CD4-positive, alpha-beta T cell treated with Interleukin-10 for 1 hour (primary cell): ENCODE measurements around the gene VPS16.
"Not testable (repeated sequence)": the region's sequence is repeated elsewhere in the genome, so short reads cannot be mapped to it uniquely, and the experiment has no call there.

Source experiments
- DNase-seq: peaks from one replicate; pipeline ENCODE4 v3.0.0-alpha.2; 2020

VPS16 gene

DNA sequence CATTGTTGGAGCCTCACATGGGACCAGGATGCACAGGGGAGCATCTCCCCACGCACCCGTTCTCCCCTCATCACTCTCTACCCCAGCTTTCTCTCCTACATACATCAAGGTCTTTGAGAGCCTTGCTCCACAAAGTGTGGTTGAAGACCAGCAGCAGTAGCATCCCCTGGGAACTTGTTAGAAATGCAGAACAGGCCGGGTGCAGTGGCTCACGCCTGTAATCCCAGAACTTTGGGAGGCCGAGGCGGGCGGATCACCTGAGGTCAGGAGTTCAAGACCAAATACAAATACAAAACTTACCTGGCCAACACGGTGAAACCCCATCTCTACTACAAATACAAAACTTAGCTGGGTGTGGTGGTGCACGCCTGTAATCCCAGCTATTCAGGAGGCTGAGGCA, 32.6 kb upstream of the VPS16 start:
- not testable (repeated sequence) for DNase-seq

DNA sequence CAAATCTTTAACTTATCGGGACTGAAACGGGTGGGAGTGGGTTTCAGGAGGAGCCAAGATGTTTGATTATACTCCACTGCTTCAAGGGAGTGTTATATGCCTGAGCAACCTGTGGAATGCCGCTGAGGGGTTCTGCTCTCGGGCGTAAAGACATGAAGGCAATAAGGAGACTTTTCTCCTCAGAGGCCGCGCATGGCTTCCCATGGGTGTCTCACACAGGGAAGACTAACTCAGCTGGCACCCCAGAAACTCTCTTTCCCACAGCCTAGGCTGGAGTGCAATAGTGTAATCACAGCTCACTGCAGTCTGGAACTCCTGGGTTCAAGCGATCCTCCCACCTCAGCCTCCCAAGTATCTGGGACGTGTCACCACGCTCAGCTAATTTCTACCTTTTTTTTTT, 30.9 kb upstream of the VPS16 start:
- no peak for DNase-seq

DNA sequence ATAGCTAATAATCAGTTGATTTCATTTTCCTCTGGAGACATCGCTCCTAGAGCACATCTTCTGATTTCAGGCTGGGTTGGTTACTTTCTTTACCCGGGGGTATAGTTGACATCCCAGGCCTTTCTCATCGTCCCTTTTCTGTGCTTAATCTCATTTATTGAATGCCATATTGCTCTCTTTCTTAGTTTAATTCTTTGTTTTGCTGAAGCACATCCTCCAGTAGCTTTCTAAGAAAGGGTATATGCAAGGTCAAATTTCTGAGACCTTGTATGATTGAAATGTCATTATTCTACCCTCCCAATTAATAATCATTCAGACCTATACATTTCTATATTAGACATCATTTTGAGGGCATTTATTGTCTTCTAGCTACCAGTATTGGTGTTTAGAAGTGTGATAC, 28.4 kb upstream of the VPS16 start:
- no peak for DNase-seq

DNA sequence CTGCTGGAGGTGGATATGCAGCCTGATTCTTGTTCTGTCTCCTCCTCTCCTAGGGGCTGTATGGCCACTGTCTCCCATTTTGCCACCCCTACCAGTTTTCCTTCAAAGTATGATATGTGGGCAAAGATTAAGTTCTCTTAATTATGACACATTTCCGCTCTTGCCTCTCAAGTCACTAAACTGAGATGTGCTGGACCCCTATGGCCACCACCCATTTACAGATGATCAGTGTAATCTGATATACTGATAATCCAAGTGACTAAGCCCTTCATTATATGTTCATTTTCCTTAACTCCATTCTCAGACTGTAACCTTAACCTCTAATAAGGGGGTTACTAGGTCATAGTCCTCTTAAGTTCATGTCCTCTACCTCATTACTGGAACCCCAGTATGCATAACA, 26.5 kb upstream of the VPS16 start:
- no peak for DNase-seq

DNA sequence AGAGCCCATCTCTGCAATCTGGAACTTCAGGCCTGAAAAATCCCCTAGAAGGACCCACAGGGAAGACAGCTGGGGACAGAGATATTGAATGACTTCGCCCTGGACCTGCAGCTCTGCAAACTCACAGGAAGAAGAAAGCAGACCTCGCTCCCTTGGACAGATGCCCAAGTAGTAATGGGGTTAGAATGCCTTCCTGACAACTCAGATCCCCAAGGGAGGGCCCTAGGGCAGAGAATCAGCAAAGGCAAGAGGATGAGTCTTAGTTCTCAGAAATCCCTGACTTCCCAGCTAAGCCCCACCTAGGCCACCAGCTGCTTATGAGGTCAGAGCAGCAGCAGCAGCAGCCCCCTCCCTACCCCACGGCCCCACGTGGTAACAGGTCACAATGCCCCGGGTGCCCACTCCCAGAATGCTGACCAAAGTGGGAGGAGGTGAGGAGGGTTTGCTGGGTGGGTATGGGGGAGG, 25.9 kb upstream of the VPS16 start, which contains the start of gene C20orf141:
Gene C20orf141 (plus strand): TSS at position 401 of the 465 bp plus-strand sequence. CDS start 198 bp downstream, outside the sequence.
- DNase-seq: no peak

DNA sequence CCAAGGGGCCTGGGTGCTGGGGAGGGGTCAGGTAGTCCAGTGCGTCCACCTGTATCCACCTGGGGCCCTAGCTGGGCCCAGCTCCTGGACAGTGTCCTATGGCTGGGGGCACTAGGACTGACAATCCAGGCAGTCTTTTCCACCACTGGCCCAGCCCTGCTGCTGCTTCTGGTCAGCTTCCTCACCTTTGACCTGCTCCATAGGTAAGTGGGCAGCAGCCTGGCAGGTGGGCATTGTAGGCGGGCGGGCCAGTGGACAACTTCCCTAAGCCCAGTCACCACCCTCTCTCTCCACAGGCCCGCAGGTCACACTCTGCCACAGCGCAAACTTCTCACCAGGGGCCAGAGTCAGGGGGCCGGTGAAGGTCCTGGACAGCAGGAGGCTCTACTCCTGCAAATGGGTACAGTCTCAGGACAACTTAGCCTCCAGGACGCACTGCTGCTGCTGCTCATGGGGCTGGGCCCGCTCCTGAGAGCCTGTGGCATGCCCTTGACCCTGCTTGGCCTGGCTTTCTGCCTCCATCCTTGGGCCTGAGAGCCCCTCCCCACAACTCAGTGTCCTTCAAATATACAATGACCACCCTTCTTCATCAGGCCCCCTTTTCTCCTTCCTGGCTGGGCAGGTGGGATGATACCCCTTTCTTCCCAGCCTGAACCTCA, 25.2 kb upstream of the VPS16 start:
- no peak for DNase-seq

DNA sequence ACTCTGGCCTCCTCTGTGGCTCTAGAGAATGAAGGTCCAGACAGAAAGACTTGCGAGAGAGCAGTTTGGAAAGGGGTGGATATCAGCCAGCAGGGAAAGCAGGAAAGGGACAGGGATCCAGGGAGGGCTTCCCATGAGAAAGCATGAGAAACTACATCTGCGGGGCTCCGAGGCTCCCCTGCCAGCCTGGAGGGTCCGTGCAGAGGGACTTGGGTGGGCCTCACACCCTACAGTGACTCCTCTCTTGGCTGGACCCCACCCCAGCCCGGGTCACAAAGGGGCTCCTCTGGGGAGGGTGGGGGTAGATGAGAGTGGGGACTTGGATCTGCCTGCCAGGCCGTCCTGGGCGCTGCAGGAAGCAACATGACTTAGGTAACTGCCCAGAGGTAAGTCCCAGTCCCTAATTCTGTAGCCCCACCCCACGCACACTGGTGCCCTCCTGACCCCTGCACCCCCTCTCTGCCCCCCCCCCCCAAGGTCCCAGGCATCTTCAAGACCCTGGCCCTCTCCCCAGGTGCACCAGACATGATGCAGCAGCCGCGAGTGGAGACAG, 24.4 kb upstream of the VPS16 start, which contains the start of gene TMEM239:
Gene TMEM239 (plus strand): TSS at position 335 of the 553 bp plus-strand sequence. CDS start 191 bp downstream, at position 526.
- DNase-seq: no peak

DNA sequence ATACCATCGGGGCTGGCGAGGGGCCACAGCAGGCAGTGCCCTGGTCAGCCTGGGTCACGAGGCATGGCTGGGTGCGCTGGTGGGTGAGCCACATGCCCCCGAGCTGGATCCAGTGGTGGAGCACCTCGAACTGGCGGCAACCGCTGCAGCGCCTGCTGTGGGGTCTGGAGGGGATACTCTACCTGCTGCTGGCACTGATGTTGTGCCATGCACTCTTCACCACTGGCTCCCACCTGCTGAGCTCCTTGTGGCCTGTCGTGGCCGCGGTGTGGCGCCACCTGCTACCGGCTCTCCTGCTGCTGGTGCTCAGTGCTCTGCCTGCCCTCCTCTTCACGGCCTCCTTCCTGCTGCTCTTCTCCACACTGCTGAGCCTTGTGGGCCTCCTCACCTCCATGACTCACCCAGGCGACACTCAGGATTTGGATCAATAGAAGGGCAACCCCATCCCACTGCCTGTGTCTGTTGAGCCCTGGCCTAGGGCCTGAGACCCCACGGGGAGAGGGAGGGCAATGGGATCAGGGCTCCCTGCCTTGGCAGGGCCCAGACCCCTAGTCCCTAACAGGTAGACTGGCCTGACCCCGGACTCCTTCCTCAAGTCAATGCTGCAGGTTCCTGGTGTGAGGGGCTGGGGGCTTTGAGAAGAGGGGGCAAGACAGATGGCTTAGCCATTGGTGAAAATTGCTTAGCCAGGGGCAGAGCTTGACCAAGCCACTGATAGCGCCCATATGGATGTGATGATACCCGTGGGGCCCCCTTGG, 23.8 kb upstream of the VPS16 start:
- no peak for DNase-seq

DNA sequence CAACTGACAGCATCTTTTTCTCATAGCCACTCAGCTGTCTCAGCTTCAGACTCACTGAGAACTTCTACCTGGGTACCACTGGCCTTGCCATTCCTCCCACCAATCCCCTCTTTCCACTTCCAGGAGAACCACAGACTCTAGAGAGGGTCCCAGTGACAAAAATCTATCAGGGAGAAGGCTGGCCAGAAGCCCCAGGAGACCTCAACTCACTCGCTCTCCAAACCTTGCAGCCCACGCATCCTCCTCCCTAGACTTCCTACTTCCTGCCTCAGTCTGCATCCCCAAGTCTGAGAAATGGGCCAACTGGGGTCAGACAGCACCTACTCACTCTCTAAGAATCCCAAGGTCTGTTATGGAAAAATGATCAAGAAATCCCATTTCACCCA, 23.2 kb upstream of the VPS16 start:
- no peak for DNase-seq

DNA sequence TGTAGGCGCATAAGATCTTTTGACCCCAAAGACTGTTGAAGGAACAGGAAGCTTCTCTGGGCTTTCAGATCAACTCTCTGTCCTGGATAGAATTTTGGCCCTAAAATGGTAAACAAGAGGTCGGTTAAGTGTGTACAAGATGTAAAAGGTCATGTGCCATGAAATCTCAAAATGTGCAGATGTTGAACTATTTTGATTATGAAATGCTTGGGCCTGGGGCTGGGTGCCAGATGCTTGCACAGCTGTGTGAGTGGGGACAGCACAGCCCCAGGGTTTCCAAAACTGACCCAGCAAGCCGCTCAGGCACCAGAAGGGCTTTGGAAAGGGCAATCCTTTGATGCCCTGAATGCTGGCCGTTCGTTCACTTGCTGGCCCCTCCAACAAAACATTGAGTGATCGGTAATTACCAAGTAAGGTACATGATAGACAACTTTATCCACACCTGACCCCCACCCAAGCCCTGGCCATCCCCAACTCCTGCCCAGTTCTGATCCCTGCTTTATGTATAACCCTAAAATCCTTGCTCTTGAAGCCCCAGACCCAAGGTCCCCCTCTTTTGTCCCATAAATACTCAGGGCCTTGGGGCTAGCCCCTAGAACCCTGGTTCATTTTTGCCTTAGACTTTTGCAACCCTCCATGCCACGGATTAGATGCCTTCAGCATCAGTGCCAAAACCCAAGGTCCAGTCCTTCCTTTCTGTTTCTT, 22.5 kb upstream of the VPS16 start:
- DNase-seq: no peak

DNA sequence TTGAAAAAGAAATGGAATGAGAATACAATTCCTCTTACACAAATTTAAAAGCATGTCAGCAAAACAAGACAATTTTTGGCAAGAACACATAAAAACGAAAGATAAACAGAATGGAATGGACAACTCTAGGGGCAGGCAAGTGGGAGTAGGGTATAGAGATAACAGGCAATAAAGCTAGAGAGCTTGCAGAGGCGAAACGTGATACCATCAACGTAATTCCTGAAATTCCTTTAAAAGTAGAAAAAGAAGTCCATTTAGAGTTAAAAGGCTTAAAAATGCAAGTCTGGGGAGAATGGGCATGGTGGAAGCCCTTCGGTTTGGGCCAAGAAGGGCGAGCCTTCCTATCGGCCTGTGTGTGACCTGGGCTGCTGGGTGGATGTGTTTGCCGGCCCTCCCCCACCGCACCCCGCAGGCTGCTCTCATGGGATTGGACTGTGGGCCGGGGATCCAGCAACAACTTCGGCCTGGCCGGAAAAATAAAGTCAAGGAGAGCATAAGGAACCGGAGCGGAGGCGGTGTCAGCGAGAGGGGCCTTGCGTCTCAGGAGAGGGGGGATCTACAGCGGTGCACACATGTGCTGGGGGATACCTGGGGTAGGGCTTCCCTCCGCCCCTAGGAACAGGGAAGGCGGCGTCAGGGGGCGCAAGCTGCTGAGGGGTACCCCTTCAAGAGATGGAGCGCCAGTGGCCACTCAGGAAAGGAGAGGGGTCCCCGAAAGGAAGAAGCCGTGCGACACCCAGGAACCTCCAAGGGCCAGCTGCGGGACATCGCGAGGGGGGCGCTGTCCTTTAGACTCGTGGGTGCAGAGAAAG, 20.3 kb upstream of the VPS16 start:
- DNase-seq: no peak

DNA sequence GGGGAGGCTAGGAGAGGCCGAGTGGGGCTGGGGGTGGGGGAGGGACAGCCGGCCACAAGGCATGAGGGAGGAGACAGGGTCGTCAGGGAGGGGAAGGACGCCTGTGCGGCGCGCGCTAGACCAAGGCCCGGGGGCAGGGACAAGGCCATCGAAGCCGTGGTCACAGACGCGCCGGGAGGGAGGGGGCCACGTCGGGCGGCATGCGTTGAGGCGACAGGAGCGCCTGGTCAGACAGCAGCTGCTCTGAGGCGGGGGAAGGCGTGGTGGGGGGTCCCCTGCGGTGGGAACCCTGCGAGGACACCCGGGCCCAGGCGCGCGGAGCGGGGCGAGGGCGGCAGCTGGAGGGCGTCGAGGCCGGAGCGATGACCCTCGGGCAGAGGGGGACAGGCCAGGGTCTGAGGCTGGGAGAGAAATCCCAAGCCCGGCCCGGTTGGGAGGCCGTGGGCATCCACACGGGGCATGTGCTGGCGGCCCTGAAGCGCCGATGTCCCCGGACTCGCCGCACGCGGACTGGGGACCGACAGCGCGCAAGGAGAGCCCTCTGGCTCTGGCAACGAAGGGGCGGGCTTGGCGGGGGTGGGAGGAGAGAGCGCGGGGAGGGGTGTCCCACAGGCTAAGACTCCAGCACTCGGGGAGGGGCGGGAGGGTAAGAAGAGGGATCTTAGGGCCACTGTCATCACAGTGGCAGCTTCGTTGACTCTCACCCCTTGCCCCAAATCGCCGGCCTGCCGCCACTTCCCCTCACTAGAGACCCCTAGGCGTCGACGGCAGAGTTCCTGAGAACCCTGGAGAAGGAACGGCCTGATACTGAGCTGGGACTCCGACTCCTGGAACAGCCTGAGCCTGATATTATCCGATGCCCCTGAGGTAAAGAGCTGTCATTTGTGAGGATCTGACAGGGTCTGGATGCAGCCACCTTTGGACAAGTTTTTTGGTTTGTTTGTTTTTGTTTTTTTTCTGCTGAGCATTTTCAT, 19.4 kb upstream of the VPS16 start:
- DNase-seq: no peak

DNA sequence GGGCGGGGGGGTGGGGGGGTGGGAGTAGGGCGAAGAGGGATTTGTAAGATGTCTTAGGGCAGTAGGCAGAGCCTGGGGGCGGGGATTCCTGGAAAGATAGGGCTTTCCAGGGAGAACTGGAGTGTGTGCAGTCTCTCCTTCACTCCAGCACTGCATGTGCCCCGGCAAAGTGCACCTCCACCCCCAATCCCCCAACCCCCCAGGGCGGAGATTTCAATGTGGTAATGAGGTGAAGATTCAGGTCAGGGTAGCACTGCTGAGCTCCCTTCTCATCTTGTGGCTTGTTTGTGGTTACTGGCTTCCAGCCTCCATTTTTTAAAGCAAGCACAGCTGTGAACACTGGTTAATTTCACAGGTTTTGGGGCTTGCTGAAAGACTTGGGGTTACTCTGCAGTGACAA, 18.5 kb upstream of the VPS16 start:
- peak; percentile 64 for DNase-seq

DNA sequence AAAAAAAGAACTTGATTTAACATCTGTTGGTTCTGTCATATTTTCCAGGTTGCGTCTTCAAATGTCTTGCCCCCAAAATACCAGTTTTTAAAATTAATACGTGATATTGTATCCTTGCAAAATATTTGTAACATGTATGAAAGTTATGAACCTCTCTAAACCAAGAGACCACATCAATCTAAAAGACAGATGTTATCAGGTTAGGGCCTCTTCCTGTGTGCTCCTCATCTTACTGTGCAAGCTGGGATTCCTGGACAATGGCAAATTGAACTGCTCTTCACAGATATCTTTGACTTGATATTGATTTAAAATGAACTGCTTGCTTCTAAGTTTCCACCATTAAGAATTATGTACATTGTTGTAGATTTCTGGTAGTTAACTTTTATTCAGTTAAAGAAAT, 14.8 kb upstream of the VPS16 start:
- no peak for DNase-seq

DNA sequence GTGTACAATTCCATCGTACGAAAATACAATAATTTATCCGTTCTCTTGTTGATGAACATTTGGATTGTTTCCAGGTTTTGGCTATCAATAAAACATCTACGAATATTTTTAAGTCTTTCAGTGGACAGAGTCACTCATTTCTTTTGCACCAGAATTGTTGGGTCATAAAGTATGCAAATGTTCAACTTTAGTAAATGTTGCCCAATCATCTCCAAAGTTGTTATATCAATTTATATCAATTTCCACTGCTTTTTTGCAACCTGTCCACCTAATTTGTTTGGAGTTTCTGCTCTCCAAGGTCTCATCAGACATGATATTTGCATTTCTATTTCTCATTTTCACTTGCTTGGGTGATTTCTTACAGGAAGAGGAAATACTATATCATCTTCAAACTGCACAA, 13.9 kb upstream of the VPS16 start:
- no peak for DNase-seq

DNA sequence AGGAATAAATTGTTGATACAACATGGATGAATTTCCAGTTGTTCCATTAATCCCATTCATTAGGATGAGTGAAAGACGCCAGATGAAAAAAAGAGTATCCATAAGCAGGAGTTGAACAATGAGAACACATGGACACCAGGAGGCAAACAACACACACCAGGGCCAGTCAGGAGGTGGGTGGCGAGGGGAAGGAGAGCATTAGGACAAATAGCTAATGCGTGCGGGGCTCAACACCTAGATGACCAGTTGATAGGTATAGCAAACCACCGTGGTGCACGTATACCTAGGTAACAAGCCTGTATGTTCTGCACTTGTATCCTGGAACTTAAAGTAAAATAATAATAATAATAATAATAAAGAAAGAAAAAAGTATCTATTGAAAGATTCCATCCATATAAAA, 11.2 kb upstream of the VPS16 start:
- DNase-seq: no peak

DNA sequence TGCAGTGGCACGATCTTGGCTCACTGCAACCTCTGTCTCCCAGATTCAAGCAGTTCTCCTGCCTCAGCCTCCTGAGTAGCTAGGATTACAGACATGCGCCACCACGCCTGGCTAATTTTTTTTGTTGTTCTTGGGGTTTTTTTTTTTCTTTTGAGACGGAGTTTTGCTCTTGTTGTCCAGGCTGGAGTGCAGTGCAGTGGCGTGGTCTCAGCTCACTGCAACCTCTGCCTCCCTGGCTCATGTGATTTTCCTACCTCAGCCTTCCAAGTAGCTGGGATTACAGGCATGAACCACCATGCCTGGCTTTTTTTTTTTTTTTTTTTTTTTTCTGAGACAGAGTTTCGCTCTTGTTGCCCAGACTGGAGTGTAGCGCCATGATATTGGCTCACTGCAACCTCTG, 9.3 kb upstream of the VPS16 start:
- DNase-seq: not testable (repeated sequence)

DNA sequence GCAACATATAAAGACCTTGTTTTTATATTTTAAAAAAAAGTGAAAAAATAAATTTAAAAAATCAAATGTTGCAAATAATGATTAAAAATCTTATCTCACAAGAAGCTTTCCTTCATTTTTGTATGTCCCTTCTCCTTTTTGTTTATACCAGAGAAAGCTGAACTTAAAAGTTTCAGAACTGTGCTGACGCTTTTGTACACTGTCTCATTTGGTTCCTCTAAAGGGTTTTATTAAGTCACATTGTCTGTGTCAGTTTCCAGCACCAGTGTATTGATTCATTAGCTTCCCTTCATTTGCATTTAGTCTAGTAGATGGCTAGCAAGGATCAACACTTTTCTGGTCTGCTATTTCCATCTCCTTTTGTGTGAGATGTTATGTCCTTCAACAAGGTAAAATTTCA, 6.8 kb upstream of the VPS16 start:
- no peak for DNase-seq

DNA sequence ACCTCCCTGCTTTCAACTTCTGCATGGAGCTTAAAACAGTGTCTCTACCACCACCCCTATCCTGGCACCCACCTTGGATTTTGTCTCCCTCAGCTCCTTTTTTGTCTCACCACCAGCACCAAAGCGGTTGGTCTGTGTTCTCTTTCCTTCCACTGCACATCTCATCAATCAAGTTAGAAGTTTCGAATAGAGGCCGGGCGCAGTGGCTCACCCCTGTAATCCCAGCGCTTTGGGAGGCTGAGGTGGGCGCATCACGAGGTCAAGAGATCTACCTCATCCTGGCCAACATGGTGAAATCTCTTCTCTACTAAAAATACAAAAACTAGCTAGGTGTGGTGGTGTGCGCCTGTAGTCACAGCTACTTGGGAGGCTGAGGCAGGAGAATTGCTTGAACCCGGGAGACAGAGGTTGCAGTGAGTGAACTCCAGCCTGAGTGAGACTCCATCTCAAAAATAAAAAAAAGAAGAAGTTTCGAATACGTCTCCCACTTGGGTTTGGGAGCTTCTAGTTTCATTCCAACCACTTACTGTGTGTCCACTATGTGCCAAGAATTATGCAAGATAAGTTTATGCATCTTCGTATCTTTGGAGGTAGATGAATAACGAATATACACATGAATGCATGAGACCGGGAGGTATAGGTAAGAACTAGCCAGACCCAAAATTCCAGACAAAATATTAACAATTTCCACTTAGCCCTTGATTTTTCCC, 6.0 kb upstream of the VPS16 start:
- no peak for DNase-seq

DNA sequence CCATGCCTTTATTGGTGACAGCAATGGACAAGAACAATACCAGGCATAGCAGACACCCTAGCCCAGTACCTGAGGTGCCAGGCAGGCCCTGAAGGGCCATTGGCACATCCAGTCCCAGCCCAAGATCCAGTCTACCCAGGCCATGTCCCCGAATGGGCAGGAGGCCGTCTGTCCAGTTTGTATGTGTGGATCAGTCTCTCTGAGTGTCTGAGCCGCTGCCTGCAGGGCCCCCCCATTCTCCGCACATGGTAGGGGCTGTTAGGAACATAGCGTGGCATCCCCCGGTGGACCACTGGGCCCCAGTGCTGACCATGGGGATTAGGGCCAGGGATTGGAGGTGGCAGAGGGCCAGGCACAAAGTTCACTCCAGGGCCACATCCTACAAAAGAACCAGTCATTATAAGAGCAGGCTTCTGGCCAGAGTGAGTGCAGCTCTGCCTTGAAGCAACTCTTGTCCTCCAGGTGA, 5.2 kb upstream of the VPS16 start:
- no peak for DNase-seq

DNA sequence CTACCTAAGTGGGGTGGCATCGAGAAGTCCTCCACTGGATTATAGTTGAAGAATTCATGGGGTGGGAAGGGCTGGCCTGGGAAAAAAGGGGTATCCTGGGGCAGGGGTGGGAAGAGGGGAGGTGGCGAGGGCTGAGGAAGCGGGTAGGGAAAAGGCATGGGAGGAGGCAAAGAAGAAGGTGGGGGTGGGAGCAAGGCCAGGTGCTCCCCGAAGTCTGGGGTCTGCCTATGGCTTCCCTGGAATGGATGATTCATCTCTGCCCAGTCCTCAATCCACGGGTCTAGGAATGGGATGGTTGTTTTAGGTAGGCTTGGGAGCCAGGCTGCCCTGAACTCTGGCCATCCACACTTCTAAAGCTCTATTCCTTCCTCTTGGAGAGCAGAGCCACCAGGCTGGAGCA, 4.5 kb upstream of the VPS16 start:
- no peak for DNase-seq
